ENCODE data around the gene AP1B1. TPM values are rescaled to one million over a fixed set of nuclear protein-coding genes. Genes with fewer than 3 reads are reported as not detected.

Gene AP1B1
- total RNA-seq, 1 experiment from 2014 or later = 119 TPM

Other genes starting within 250 kb of the AP1B1 start
- gene EMID1, start 182.7 kb downstream of the AP1B1 start, total RNA-seq (2014; rRNA removed; shearing (Covaris generic)) = 4.5 and 5.6 TPM in 2 replicates
- 71.6 and 76.3 TPM in 2 replicates for gene RHBDD3, start 120.6 kb downstream of the AP1B1 start, total RNA-seq (2014; rRNA removed; shearing (Covaris generic))
- gene EWSR1, start 120.3 kb downstream of the AP1B1 start, total RNA-seq (2014; rRNA removed; shearing (Covaris generic)) = 226 and 229 TPM in 2 replicates
- gene GAS2L1, start 81.9 kb downstream of the AP1B1 start, total RNA-seq (2014; rRNA removed; shearing (Covaris generic)) = 22.2 and 28.3 TPM in 2 replicates
- 4.2 and 5.1 TPM in 2 replicates for gene RASL10A, start 72.9 kb downstream of the AP1B1 start, total RNA-seq (2014; rRNA removed; shearing (Covaris generic))
- gene RFPL1, start 50.0 kb upstream of the AP1B1 start, total RNA-seq (2014; rRNA removed; shearing (Covaris generic)) = 0.42 TPM in 1 of 2 replicates, not detected in the other
- gene NEFH, start 91.6 kb upstream of the AP1B1 start, total RNA-seq (2014; rRNA removed; shearing (Covaris generic)) = 1.0 and 2.0 TPM in 2 replicates
- 35.7 and 58.1 TPM in 2 replicates for gene THOC5, start 165.2 kb upstream of the AP1B1 start, total RNA-seq (2014; rRNA removed; shearing (Covaris generic))
- gene NIPSNAP1, start 192.5 kb upstream of the AP1B1 start, total RNA-seq (2014; rRNA removed; shearing (Covaris generic)) = 295 and 354 TPM in 2 replicates
- 52.0 and 56.5 TPM in 2 replicates for gene NF2, start 215.1 kb upstream of the AP1B1 start, total RNA-seq (2014; rRNA removed; shearing (Covaris generic))

Data from H7 (cell line).